Naive B cell (primary cell): Measurements from ENCODE around the gene SNAPC2. TPM values are rescaled to one million over a fixed set of nuclear protein-coding genes. Genes with fewer than 3 reads are reported as not detected.
"Not testable (repeated sequence)": the region's sequence is repeated elsewhere in the genome, so short reads cannot be mapped to it uniquely, and the experiment has no call there.

ENCODE experiments used
- ATAC-seq, 2 donors: fragments of 150-1000 bp; cut with Tn5 transposase; 2 replicates each; pipeline ENCODE4 v1.10.0; 2021; ENCODE audit warnings: low read depth in 2 of 2, mild to moderate bottlenecking in 2 of 2, moderate library complexity in 2 of 2
- DNase-seq: peaks from one replicate; pipeline ENCODE4 v3.0.0; 2022
- H3K27ac Mint-ChIP-seq, 6 donors: one replicate each; pipeline ENCODE4 v1.8.0; 2020 to 2022; ENCODE audit warnings: mild to moderate bottlenecking in 6 of 6, mixed read lengths in 6 of 6, moderate library complexity in 5 of 6, inconsistent platforms in 2 of 6
- H3K27me3 Mint-ChIP-seq, 3 donors: one replicate each; pipeline ENCODE4 v1.8.0; 2021 to 2022; ENCODE audit warnings: mixed read lengths in 3 of 3, mild to moderate bottlenecking in 1 of 3
- H3K36me3 Mint-ChIP-seq, 2 donors: one replicate each; pipeline ENCODE4 v1.8.0; 2020 to 2022; ENCODE audit warnings: mixed read lengths in 2 of 2, inconsistent platforms in 1 of 2, mild to moderate bottlenecking in 1 of 2
- H3K4me1 Mint-ChIP-seq, 3 donors: one replicate each; pipeline ENCODE4 v1.8.0; 2020 to 2022; ENCODE audit warnings: mixed read lengths in 3 of 3, inconsistent platforms in 1 of 3, mild to moderate bottlenecking in 1 of 3, moderate library complexity in 1 of 3
- H3K4me3 Mint-ChIP-seq, 8 donors: one replicate each; pipeline ENCODE4 v1.8.0; 2020 to 2022; ENCODE audit warnings: mild to moderate bottlenecking in 8 of 8, mixed read lengths in 8 of 8, moderate library complexity in 8 of 8, inconsistent platforms in 2 of 8
- H3K9me3 Mint-ChIP-seq, 7 donors: one replicate each; pipeline ENCODE4 v1.8.0; 2020 to 2022; ENCODE audit warnings: mixed read lengths in 7 of 7, mild to moderate bottlenecking in 5 of 7, inconsistent platforms in 2 of 7, moderate library complexity in 1 of 7
- polyA plus RNA-seq, 6 donors: library from polyadenylated mRNA; unstranded; fragments of 300-500 nt; fragmentation: Illumina TruSeq; gene quantifications; one replicate each; pipeline ENCODE4 v1.2.3, GENCODE V29; 2021; ENCODE audit warnings: low read depth in 6 of 6

SNAPC2 gene
- polyA plus RNA-seq, 6 donors from 2014 or later, result 1.5 to 20.2 (median 14.7) TPM

DNA sequence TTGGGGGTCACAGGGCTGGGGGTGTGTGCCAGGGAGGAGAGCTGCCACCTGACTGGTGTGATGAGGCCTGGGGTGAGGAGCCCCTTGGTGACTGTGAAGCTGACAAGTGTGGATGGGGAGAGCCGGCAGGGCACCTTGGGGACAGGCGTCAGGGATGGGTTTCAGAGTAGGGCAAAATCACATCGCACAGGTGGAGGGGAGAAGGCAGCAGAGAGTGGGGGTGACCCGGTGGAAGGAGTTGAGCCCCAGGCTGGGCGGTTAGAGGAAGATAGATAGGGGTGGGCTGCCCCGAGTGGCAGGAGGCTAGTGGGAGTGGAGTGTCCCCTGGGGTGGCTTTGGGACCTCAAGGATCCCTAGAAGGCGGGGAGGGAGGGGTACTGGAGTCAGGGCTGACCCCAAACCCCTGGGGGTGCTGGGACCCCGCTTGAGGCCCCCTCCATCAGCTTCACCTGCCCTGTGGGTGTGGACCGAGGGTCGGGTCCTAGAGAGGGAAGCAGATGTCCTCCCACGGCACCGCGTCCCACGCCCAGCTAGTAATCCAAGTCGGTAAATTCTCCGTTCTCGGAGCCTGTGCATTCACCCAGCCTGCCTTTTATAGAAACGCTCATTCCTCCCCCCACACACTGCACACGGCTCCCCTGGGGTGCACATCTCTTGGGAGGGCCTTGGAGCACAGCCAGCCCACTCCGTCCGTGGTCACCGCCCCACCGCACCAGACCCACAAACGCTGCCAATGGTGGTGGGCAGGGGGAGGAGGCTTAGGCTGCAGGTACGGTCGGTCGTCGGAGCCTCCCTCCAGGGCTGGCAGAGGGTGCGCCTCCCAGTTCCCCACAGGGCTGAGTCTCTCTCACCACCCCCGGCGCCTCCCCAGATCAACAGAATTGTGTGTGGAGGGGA, 3.4 kb downstream of the SNAPC2 start:
- ATAC-seq (no peak), DNase-seq (no peak)
- Mint-ChIP-seq H3K27me3 (peaks cover under 1 to 13% (median 8%) of the 10 kb centered on the region in 3 donors), H3K27ac (peak overlapping the region in 4 of 6 donors; percentile 16 to 72 (median 40)), H3K9me3 (no peaks in the 10 kb centered on the region), H3K36me3 (no peaks in the 10 kb centered on the region), H3K4me3 (peak overlapping the region in 5 of 8 donors; percentile 17 to 64 (median 34)), H3K4me1 (peaks cover 32 to 42% (median 39%) of the 10 kb centered on the region in 3 donors)

DNA sequence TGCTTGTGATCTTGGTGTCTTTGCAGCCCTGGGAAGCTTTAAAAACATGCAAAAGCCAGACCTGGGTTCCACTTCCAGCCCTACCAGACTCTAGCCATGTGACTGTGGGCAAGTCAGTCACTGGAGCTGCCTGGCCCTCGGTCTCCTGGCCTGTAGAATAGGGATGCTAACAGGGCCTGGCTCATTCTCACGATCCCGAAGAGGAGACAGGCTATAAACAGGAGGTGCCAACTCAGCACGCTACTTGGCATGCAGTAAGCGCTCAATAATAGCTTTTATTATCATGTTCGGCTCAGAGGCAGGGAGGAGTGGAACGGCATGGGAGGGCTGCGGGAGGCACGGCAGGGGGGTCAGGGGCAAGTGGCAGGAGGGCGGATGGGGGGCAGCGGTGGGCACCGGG, 4.1 kb downstream of the SNAPC2 start:
- H3K27me3 Mint-ChIP-seq, result peaks cover 0 to 11% (median 8%) of the 10 kb centered on the region in 3 donors
- H3K36me3 Mint-ChIP-seq, result no peaks in the 10 kb centered on the region
- peaks cover 32 to 40% (median 39%) of the 10 kb centered on the region in 3 donors for H3K4me1 Mint-ChIP-seq
- H3K27ac Mint-ChIP-seq, result peak overlapping the region in 2 of 6 donors; percentile 68 to 72
- H3K4me3 Mint-ChIP-seq, result peak overlapping the region in 7 of 8 donors; percentile 30 to 77 (median 62)
- ATAC-seq (no peak), DNase-seq (no peak)
- H3K9me3 Mint-ChIP-seq, result no peaks in the 10 kb centered on the region

DNA sequence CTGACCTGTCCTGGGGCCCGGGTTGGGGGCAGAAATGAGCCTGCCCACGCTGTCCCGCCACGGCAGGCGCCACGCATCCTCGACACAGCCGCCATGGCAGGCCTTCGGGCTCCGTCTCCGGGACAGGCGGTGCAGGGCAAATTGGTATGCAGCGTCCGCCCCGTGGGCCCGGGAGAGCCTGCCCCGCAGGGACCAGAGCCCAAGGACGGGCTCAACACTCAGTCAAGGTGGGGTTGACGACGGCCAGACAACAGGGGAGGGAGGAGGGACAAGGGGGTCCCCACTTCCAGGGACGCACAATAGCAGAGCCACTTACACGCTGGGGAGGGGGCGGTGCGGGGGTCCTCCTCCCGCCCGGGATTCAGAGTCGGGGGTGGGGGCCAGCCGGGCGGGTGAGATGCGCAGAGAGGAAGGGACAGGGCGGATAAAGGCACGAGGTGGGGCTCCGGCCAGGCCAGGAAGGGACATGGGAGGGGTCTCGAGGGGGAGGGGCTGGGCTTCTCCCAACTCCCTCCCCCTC, 4.6 kb downstream of the SNAPC2 start:
- Mint-ChIP-seq H3K27me3 (peaks cover 0 to 6% (median 4%) of the 10 kb centered on the region in 3 donors), H3K4me1 (peaks cover 27 to 36% (median 35%) of the 10 kb centered on the region in 3 donors), H3K36me3 (no peaks in the 10 kb centered on the region), H3K9me3 (no peaks in the 10 kb centered on the region), H3K27ac (peak overlapping the region in 2 of 6 donors; percentile 29 to 75), H3K4me3 (peak overlapping the region in 4 of 8 donors; percentile 61 to 82 (median 72))
- ATAC-seq, result no peak
- no peak for DNase-seq

DNA sequence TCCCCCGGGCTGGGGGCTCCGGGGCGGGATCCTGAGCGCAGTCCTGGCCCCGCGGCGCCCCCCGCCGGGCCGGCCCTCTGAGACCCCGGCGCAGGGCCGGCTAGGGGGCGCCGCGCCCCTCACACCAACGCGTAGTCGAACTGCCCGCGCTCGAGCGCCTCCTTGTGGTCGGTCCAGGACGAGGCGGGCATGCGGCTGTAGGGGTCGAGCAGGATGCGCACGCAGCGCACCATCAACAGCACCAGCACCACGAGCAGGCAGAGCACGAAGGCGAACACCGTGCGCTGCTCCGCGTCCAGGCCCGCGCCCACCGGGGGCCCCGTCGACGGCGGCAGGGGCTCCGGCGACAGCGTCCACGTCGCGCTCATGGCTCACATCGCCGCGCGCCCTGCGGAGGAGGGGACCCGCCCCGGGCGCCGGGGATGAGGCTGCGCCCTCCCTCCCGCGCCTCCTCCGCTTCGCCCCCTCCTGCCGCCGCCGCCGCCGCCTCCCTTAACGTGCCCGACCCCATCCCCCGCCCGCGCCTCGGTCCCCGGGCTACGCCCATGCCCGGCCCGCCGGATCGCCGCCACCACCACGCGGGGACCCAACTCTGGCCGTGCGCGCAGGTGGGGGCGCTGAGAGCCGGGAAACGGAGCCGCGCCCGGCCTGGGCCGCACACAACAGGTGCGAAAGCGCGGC, 5.2 kb downstream of the SNAPC2 start:
- Mint-ChIP-seq H3K4me1 (peaks cover 23 to 31% (median 29%) of the 10 kb centered on the region in 3 donors), H3K9me3 (no peaks in the 10 kb centered on the region), H3K27me3 (peaks cover 0 to under 1% (median 0%) of the 10 kb centered on the region in 3 donors), H3K36me3 (no peaks in the 10 kb centered on the region), H3K27ac (peak overlapping the region in 2 of 6 donors; percentile 69 to 75), H3K4me3 (peak overlapping the region; percentile 73 to 91 (median 83))
- DNase-seq (peak; percentile 66), ATAC-seq (peak; percentile 29 to 37)

DNA sequence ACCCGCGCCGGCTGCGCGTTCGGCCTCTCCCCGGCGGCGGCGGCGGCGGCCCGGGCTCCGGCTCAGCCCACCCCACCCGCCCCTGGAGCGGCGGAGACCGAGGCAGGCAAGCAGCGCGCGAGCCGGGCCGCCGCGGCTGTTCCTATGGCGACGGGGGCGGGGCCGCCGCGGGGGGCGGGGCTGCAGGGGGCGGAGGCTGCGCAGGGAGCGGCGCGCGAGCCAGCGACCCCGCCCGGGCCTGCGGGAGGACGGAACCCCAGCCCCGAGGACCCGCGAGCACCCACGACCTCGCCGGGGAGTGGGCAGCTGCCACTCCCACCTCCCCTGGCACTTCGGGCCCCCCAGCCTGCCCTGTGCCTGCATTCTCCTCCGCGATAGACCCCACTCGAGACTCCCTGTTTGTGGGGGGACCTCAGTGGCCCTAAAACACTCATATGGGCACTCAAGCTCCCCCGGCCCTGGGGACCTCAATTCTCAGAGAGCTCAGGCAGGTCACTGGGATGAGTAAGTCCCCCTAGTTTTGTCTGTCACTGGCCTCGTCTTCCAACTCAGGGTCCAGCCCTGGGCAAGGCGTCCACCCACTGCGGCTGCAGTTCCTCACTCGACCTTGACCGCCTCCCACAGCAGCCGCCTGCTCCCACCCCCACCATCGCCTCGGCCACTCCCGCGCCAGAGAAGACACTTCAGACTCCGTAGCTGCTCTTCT, 6.0 kb downstream of the SNAPC2 start, which contains the start of gene CTXN1:
TSS of gene CTXN1 (minus strand) at position 115 of the 706 bp plus-strand sequence. CDS start 597 bp downstream, outside the sequence.
- H3K27me3 Mint-ChIP-seq, result no peaks in the 10 kb centered on the region
- no peaks in the 10 kb centered on the region for H3K36me3 Mint-ChIP-seq
- H3K4me1 Mint-ChIP-seq, result peaks cover 19 to 26% (median 23%) of the 10 kb centered on the region in 3 donors
- DNase-seq, result peak; percentile 70
- H3K9me3 Mint-ChIP-seq, result no peaks in the 10 kb centered on the region
- peak within 1 kb of the TSS in 3 of 6 donors; percentile 26 to 85 (median 69) for H3K27ac Mint-ChIP-seq
- ATAC-seq, result peak; percentile 61 to 62
- peak within 1 kb of the TSS; percentile 73 to 91 (median 83) for H3K4me3 Mint-ChIP-seq

DNA sequence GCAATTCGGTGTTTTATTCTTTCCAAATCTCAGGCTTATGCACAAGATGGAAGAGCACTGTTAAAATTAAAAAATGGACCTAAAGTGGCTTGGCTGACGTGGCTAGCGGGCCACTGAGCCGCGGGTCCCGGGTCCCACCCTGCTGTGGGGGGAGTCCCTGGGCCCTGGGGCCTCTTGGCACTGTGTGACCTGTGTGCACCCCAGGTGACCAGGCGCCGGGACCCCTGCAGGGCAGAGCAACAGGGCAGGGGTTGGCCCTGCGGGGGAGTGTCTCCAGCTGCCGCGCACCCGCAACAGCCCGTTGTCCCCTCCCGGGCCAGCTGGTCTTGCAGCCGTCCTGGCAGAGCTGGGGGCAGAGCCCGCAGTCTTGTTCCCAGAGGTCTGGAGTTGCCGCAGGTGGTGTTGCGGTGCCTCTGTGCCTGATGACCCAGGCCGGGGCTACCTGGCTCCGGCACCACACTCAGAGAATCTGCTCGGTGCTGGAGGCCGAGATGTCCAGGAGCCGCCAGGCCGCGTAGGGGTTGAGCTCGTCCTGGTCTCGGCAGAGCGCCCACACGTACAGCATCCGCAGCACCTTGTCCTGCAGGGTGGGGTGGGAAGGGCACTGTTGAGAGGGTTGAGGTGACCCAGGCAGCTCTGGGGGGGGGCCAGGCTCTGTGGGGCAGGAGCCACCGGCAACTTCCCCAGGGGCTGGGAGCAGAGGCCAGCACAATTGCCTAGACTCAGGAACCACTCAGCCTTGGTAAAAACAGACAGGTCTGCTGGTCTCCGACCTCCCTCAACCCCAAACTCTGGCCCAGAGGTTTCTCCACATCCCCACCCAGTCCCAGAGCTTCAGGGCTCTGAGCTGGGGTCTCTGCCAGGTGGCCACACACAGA, 6.8 kb downstream of the SNAPC2 start:
- no peak for ATAC-seq
- Mint-ChIP-seq H3K9me3 (no peaks in the 10 kb centered on the region), H3K4me3 (peak overlapping the region in 6 of 8 donors; percentile 70 to 86 (median 78)), H3K27ac (peak overlapping the region in 1 of 6 donors; percentile 85), H3K27me3 (no peaks in the 10 kb centered on the region), H3K36me3 (no peaks in the 10 kb centered on the region), H3K4me1 (peaks cover 13 to 20% (median 15%) of the 10 kb centered on the region in 3 donors)
- no peak for DNase-seq

DNA sequence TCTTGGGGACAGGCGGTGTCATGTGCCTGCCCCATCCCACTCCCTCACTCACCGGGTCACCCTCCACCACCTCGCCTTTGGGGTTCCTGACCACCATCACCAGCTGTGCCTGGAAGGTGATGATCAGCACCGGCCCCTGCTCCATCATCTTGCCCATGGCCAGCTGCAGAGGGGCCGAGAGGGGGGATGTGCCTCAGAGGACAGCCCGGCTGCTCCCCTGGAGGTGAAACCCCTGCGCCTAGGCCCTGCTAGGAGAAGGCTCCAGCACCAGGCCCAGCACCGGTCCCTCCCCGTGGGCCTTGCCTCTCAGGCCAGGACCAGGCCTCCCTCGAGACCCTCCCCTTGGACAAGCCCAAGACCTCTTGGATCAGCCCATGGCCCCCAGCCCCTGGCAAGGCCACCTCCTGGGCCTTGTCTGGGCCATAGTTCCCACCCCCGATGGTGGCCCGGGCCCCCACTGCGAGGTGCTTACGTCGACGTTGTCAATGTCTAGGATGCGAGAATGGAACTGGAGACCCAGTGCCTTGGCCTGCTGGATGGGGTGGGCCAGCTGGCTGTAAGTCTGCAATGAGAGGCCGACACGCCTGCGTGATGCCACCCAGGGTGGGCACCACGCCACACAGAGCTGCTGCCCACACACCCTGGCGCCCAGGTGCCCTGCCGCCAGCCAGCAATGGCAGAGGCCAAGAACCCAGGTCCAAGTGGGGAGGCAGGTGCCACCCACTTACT, 7.6 kb downstream of the SNAPC2 start:
- ATAC-seq, result no peak
- peak overlapping the region in 2 of 8 donors; percentile 38 to 45 for H3K4me3 Mint-ChIP-seq

DNA sequence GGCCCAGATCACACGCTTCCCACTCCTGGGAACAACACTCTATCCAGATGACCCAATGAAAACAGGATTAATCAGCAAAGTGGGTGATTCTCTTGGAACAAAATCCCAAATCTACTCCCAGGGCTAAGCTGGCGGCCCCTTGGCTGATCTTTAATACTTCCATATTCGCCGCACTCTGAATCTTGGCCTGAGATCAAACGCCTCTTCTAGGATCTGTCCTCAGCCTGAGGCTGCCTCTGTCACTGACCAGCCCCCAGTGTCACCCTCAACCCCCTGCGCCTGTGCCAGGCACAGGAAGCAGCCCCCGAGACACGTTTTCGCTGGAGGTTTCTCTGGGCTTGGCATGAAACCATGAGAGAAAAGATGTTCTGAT, 8.2 kb downstream of the SNAPC2 start:
- ATAC-seq (no peak), DNase-seq (no peak)
- no peaks in the 10 kb centered on the region for H3K36me3 Mint-ChIP-seq
- no peaks in the 10 kb centered on the region for H3K27me3 Mint-ChIP-seq
- no peaks in the 10 kb centered on the region for H3K9me3 Mint-ChIP-seq
- H3K27ac Mint-ChIP-seq, result no peak overlapping the region
- H3K4me3 Mint-ChIP-seq, result peak overlapping the region in 2 of 8 donors; percentile 38 to 45
- peaks cover 8 to 12% (median 11%) of the 10 kb centered on the region in 3 donors for H3K4me1 Mint-ChIP-seq

More for the DNA sequence above, 7.6 kb downstream of the SNAPC2 start:
- H3K36me3 Mint-ChIP-seq, result no peaks in the 10 kb centered on the region
- no peak for DNase-seq
- H3K27me3 Mint-ChIP-seq, result no peaks in the 10 kb centered on the region
- no peak overlapping the region for H3K27ac Mint-ChIP-seq
- peaks cover 10 to 16% (median 12%) of the 10 kb centered on the region in 3 donors for H3K4me1 Mint-ChIP-seq
- H3K9me3 Mint-ChIP-seq, result no peaks in the 10 kb centered on the region

DNA sequence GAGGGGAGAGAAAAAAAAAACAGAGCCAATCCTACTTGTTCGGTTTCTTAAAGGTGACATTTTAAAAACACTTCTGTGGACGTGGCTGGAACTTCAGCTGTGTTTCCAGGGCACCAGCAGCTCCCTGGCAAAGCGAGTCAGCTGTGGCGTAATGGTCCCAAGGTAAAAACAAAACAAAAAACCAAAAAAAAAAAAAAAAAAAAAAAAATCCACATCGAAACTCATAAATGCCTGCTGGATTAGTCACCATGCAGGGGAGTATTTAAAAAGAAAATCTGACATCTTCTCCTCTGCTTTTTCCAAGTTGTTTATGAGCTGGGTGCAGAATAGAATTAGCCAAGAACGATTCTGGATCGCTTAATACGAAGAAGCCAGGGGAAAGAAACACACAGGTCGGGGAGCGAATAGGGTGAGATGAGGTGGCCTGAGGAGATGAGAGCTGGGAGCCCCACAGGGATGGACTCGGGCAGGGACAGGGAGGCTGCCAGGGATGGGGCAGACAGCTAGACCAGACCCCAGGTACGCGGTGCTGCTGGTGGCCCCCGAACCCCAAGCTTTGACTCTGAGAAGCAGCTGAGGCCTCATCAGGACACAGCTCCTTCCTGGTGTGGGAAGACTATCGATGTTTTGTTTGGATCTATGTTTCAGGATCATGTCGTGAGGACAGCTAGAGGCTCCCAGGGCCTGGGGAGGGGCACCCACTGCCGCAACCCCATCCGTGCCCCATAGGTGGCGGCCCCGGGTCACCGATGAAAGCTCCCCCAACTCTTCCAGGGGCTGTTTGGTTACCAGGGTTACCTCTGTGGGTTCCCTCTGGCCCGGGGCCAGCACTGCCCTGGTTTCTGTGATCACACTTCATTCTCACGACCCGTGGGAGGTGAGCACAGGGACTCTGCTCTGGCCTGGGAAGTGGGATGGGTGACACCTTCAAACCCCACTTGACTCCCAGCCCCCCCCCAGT, 8.9 kb downstream of the SNAPC2 start:
- Mint-ChIP-seq H3K4me1 (peaks cover 8 to 12% (median 10%) of the 10 kb centered on the region in 3 donors), H3K27me3 (no peaks in the 10 kb centered on the region), H3K4me3 (peak overlapping the region in 4 of 8 donors; percentile 45 to 69 (median 60)), H3K36me3 (no peaks in the 10 kb centered on the region), H3K9me3 (no peaks in the 10 kb centered on the region), H3K27ac (peak overlapping the region in 3 of 6 donors; percentile 32 to 83 (median 70))
- DNase-seq, result peak; percentile 67
- peak; percentile 57 to 63 for ATAC-seq

DNA sequence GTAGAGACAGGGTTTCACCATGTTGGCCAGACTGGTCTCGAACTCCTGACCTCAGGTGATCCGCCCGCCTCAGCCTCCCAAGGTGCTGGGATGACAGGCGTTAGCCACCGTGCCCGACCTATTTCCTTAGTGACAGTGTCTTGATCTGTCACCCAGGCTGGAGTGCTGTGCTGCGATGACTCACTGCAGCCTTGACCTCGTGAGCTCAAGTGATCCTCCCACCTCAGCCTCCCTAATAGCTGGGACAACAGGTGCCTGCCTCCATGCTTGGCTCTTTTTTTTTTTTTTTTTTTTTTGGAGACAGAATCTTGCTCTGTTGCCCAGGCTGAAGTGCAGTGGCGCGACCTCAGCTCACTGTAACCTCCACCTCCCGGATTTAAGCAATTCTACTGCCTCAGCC, 9.9 kb downstream of the SNAPC2 start:
- H3K27me3 Mint-ChIP-seq, H3K36me3 Mint-ChIP-seq, H3K4me3 Mint-ChIP-seq, ATAC-seq, DNase-seq, H3K9me3 Mint-ChIP-seq: not testable (repeated sequence)
- Mint-ChIP-seq H3K4me1 (peaks cover 7 to 10% (median 8%) of the 10 kb centered on the region in 3 donors), H3K27ac (peak overlapping the region in 3 of 6 donors; percentile 6 to 70 (median 36))
